Measurements from ENCODE around the gene HIPK2. TPM values are rescaled to one million over a fixed set of nuclear protein-coding genes. Genes with fewer than 3 reads are reported as not detected.

The HIPK2 gene
- total RNA-seq, 1 experiment from 2014 or later, result 35.2 TPM

DNA sequence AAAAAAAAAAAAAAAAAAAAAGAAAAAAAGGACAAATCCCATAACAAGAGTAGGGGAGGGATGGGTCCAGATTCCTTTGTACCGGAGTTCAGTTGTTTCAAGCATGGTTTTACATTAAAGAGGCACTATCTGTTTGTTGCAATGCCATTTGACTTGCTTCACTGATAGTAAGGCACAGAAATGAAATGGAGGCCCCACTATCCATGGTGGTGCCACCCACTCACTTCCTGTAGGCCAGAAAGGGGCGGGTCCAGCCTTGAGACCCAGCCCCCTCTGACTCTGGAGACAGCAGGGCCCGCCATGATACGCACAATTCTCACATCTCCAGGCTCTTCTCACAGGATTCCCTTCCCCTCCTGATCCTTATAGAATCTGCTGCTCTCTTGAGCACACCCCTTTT is 154.3 kb downstream of the HIPK2 start:
- Histone ChIP-seq H3K4me2 (no peak overlapping the region), H3K27me3 (ENCODE audit: insufficient read depth, low read depth) (no peaks in the 10 kb centered on the region), H3F3A (ENCODE audit: insufficient read depth, low read depth) (no peaks in the 10 kb centered on the region), H3K9me2 (ENCODE audit: insufficient read depth) (no peaks in the 10 kb centered on the region), H2AFZ (no peak overlapping the region), H3K79me2 (ENCODE audit: low read depth) (no peaks in the 10 kb centered on the region), H3K27ac (no peak overlapping the region), H3K4me3 (no peak overlapping the region), H3K36me3 (ENCODE audit: low read depth) (no peaks in the 10 kb centered on the region), H4K20me1 (ENCODE audit: insufficient read depth) (no peaks in the 10 kb centered on the region), H3K4me1 (replicated peaks; ENCODE audit: insufficient read depth) (no peaks in the 10 kb centered on the region), H3K9me3 (ENCODE audit: insufficient read depth, low read depth) (no peaks in the 10 kb centered on the region)
- intact Hi-C loops (cut with micrococcal nuclease; ENCODE audit: unreplicated experiment), result loop anchor here (5.0 kb wide), 1 partner anchor 121 kb away; no protein-coding TSS in a partner anchor
- ChIA-PET CTCF (no interaction called here), POLR2A (ENCODE audit: unreplicated experiment) (no interaction called here)
- no peak for DNase-seq
- no peak for TF ChIP-seq EZH2 (IDR thresholded peaks at IDR 0.05; ENCODE audit: low read depth)
- TF ChIP-seq, protein P1, sequence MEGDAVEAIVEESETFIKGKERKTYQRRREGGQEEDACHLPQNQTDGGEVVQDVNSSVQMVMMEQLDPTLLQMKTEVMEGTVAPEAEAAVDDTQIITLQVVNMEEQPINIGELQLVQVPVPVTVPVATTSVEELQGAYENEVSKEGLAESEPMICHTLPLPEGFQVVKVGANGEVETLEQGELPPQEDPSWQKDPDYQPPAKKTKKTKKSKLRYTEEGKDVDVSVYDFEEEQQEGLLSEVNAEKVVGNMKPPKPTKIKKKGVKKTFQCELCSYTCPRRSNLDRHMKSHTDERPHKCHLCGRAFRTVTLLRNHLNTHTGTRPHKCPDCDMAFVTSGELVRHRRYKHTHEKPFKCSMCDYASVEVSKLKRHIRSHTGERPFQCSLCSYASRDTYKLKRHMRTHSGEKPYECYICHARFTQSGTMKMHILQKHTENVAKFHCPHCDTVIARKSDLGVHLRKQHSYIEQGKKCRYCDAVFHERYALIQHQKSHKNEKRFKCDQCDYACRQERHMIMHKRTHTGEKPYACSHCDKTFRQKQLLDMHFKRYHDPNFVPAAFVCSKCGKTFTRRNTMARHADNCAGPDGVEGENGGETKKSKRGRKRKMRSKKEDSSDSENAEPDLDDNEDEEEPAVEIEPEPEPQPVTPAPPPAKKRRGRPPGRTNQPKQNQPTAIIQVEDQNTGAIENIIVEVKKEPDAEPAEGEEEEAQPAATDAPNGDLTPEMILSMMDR (conservative IDR thresholded peaks at IDR 0.05), result no peak
- no TSS peak for BruUV-seq (replicated peaks)

DNA sequence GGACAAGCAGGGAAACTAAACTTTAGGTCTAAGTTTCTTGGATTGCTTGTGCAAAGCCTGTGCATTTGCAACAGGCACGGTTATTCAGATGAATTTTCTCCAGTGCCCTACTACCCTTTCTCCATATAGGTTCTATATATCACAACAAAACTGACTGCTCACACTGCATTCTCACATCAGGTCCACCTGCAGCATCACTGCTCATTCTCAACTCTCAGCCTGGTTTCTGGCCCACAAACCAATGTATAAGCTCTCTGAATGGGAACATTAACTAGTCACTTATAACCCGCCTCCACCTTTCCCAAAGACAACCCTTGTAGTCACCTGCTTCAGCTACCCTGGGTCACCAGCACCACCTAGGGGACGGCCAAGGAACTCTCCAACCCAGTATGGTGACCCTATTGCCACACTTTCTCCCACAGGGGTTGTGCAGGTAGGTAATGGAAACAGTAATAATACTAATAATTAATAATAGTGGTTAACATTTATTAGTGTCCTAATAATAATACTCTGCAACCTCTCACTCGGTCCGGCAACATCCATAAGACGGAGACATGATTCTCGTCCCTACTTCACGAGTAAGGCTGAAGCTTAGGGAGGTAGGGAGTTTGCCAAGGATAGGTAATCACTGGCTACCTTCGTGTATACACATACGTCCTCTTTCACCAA is 157.0 kb downstream of the HIPK2 start:
- peak; percentile 55 to 65 for DNase-seq
- TF ChIP-seq EZH2 (IDR thresholded peaks at IDR 0.05; ENCODE audit: low read depth), result no peak
- TF ChIP-seq, protein P1 (conservative IDR thresholded peaks at IDR 0.05), result peak; percentile 89
- H3K27ac ChIP-seq, result no peak overlapping the region
- no peaks in the 10 kb centered on the region for H3K36me3 ChIP-seq (ENCODE audit: low read depth)
- ChIA-PET POLR2A (ENCODE audit: unreplicated experiment) (no interaction called here), CTCF (interaction anchor here (0.6 kb wide), 1 partner anchor 166 kb away, joined by 3 read pairs; no protein-coding TSS in a partner anchor)
- no peaks in the 10 kb centered on the region for H3K27me3 ChIP-seq (ENCODE audit: insufficient read depth, low read depth)
- intact Hi-C loops (cut with micrococcal nuclease; ENCODE audit: unreplicated experiment), result loop anchor here (2.0 to 5.0 kb wide), 2 partner anchors 119 to 186 kb away; no protein-coding TSS in a partner anchor
- H3F3A ChIP-seq (ENCODE audit: insufficient read depth, low read depth), result no peaks in the 10 kb centered on the region
- no peaks in the 10 kb centered on the region for H3K9me2 ChIP-seq (ENCODE audit: insufficient read depth)
- no peaks in the 10 kb centered on the region for H4K20me1 ChIP-seq (ENCODE audit: insufficient read depth)
- H3K4me3 ChIP-seq, result no peak overlapping the region
- no TSS peak for BruUV-seq (replicated peaks)
- no peak overlapping the region for H2AFZ ChIP-seq
- H3K4me2 ChIP-seq, result no peak overlapping the region
- H3K9me3 ChIP-seq (ENCODE audit: insufficient read depth, low read depth), result no peaks in the 10 kb centered on the region
- H3K4me1 ChIP-seq (replicated peaks; ENCODE audit: insufficient read depth), result no peaks in the 10 kb centered on the region
- no peaks in the 10 kb centered on the region for H3K79me2 ChIP-seq (ENCODE audit: low read depth)

DNA sequence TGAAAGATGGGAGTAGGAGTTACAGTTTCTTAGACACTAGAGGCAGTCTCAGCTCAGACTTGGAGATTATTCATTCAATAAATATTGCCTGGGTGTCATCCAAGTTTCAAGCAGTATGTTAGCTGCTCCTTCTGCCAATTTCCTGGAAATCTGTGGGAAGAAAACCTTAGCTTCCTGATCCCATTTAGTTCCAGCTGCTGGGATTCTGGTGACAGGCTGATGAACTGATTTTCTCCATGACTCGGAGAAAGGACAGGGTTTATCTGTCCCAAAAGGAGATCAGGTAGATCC is 158.5 kb downstream of the HIPK2 start:
- Histone ChIP-seq H3K9me2 (ENCODE audit: insufficient read depth) (no peaks in the 10 kb centered on the region), H2AFZ (no peak overlapping the region), H3K9me3 (ENCODE audit: insufficient read depth, low read depth) (no peaks in the 10 kb centered on the region), H3K27me3 (ENCODE audit: insufficient read depth, low read depth) (no peaks in the 10 kb centered on the region), H3K4me3 (no peak overlapping the region), H3K27ac (no peak overlapping the region), H4K20me1 (ENCODE audit: insufficient read depth) (no peaks in the 10 kb centered on the region), H3F3A (ENCODE audit: insufficient read depth, low read depth) (no peaks in the 10 kb centered on the region), H3K4me2 (no peak overlapping the region), H3K36me3 (ENCODE audit: low read depth) (no peaks in the 10 kb centered on the region), H3K79me2 (ENCODE audit: low read depth) (no peaks in the 10 kb centered on the region), H3K4me1 (replicated peaks; ENCODE audit: insufficient read depth) (no peaks in the 10 kb centered on the region)
- TF ChIP-seq EZH2 (IDR thresholded peaks at IDR 0.05; ENCODE audit: low read depth), result no peak
- TF ChIP-seq, protein P1 (conservative IDR thresholded peaks at IDR 0.05), result no peak
- intact Hi-C loops (cut with micrococcal nuclease; ENCODE audit: unreplicated experiment), result loop anchor here (1.0 to 5.0 kb wide), 2 partner anchors 383 to 708 kb away; no protein-coding TSS in a partner anchor
- POLR2A ChIA-PET (ENCODE audit: unreplicated experiment), result no interaction called here
- no peak for DNase-seq
- BruUV-seq (replicated peaks), result no TSS peak
- CTCF ChIA-PET, result interaction anchor here (0.5 to 1.6 kb wide), 7 partner anchors 31 to 383 kb away, joined by 3 to 11 read pairs (median 6); no protein-coding TSS in a partner anchor
